Choroid plexus epithelial cell (primary cell): Measurements from ENCODE around the gene SLC22A23.

Experiments
- DNase-seq: peaks from one replicate; pipeline ENCODE4 v3.0.0-alpha.2; 2010; ENCODE audit warnings: low read depth
- H3K4me3 ChIP-seq: 2 replicates; pipeline ENCODE4 v1.5.1; 2011; ENCODE audit warnings: low read depth, mild to moderate bottlenecking, control low read depth, low read length, moderate library complexity
- CTCF ChIP-seq: conservative IDR thresholded peaks from 2 replicates; pipeline ENCODE4 v1.5.1; 2011; ENCODE audit warnings: low read depth, mild to moderate bottlenecking, control low read depth, inconsistent platforms, low read length, moderate library complexity

Gene SLC22A23

DNA sequence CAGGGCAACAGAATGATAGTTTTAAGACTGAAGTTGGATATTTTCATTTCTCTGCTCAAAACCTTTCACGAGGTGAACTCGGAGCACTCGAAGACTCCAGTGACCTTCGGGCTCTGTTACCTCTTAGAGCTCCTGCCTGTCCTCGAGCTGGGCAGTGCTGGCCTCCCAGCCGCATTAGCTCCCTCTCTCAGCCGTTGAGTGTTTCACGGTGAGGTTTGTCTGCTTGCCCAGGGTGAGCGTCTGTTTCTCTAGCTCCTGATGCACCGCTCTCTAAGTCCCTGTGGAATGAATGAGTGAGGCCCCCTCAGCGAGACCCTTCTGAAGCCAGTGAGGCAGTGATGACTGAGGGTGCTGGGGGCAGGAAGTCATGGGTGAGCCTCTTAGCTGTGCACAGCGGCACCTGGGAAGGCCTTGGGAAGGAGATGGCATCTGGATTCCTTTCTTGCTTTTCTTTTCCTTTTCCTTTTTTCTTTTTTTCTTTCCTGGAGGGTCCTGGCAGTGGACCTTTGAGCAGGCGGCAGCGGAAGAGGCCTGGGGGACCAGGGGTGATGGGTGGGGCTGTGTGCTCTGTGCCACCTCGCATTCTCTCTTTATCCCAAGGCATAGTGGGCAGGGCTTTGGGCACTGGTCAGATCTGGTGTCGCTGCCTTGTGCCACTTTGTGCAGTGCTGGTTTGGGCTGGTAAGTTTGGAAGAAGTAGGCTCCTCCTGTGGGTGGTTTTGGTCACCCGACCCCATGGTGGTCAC is 195.9 kb downstream of the SLC22A23 start:
- no peak for TF ChIP-seq CTCF
- DNase-seq = no peak
- H3K4me3 ChIP-seq = no peak overlapping the region

DNA sequence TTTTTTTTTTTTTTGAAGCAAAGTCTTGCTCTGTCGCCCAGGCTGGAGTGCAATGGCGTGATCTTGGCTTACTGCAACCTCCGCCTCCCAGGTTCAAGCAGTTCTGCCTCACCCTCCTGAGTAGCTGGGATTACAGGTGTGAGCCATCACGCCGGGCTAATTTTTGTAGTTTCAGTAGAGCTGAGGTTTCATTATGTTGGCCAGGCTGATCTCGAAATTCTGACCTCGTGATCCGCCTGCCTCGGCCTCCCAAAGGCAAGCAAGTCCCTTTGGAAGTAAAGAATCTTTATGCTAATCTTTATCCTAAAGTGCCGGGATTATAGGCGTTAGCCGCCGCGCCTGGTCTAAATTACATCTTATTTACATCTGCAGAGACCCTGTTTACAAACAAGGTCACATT is 196.6 kb downstream of the SLC22A23 start:
- no peak for TF ChIP-seq CTCF

DNA sequence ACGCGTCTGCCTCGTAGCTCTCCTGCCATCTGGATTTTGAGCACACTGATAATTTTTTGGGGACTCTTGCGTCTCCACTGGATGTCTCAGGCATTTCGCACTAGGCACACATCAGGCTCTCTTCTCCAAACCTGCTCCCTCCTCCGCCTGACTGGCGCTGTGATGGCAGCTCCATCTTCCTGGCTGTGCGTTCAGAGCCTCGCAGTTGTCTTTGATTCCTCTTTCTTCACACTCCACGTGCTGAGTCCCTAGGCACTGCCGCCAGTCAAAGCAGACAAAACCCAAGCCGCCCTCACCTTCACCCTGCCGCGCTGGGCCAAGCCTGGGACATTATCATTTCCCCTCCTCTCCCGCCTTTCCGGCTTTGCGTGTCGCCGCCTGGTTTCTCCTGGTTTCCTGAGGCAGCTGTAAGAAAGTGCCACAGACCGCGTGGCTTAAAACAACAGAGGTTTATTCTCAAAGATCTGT is 197.3 kb downstream of the SLC22A23 start:
- peak overlapping the region; percentile 98 for H3K4me3 ChIP-seq
- peak; percentile 22 for TF ChIP-seq CTCF
- DNase-seq = peak; percentile 47

More for the DNA sequence above, 196.6 kb downstream of the SLC22A23 start:
- DNase-seq = no peak
- H3K4me3 ChIP-seq = no peak overlapping the region

DNA sequence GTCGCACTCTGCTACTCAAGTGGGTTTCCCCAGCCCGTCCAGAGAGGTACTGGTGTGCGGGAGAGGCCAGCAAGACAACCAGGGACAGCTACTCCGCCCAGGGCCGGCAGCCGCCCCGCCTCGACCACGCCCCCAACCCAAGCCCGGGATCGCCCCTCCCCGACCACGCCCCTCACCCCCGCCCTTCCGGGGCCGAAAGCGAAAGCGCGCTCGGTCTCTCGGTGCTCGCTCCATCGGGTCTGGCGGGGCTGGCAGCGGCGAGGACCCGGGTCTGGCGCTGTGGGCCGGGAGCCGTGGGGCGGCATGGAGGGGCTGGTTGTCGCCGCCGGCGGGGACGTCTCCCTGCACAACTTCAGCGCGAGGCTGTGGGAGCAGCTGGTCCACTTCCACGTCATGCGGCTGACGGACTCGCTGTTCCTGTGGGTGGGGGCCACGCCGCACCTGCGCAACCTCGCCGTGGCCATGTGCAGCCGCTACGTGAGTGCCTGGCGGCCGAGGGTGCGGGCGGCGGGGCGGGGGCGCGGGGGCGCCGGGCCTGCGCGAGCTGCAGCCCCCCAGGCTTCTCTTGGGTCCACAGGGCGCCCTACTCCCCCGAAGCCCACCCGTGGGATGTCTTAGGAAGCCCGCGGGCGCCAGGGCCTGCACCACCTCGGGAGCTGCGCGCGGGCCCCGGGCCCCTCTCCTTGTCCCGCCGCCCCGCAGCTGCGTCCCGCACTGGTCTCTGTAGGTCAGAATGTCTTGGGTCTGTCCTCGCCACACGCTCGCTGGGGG is 197.9 kb downstream of the SLC22A23 start, which contains the start of gene PSMG4:
Gene PSMG4 (plus strand): TSS at position 228 of the 771 bp plus-strand sequence. CDS start 76 bp downstream, at position 304.
- H3K4me3 ChIP-seq = peak within 1 kb of the TSS; percentile 98
- DNase-seq = peak; percentile 91
- no peak for TF ChIP-seq CTCF

- DNase-seq = no peak
- TF ChIP-seq CTCF = no peak
- peak overlapping the region; percentile 98 for H3K4me3 ChIP-seq
These were observed 198.6 kb downstream of the SLC22A23 start for GRCh38 chr6:3258201-3258600.

- no peak for DNase-seq
- H3K4me3 ChIP-seq = no peak overlapping the region
- no peak for TF ChIP-seq CTCF
These were observed 203.3 kb downstream of the SLC22A23 start for GRCh38 chr6:3253597-3253961.
